Activated T-helper 1 cell treated with Interleukin-2 at 50 U/mL for 16 hours (primary cell): Measurements from ENCODE around the gene SIRPB2.

Source experiments
- DNase-seq: peaks from one replicate; pipeline ENCODE4 v3.0.0-alpha.2; 2020; ENCODE audit warnings: low read depth

Gene SIRPB2

DNA sequence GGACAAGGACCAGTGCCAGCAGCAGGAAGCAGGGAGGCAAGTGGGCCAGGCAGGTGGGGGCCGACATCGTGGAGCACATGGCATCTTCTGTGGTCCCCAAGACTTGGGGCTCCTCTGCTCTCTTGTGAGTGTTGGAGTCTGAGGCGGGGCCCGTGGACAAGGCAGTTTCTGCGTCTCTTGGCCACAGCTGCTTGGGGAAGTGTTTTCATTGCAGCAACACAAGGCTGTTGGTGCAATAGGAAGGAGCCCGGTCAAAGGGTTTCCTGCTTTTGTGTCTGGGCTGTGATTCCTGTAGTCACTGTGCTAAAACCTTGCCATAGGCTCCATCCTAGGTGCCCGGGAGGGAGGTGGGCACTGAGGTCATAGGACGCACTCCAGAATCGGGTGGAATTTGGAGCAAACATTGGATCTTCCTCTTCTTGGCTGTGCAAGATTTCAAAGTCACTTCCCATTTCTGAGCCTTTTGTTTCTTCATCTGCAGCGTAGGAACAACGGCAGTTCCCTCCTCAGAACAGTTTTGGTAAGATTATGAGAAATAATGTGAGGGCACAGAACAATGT, at the start of gene SIRPB2:
SIRPB2 (minus strand) TSS at position 140 of the 560 bp plus-strand sequence; CDS start at position 79, 61 bp downstream.
- DNase-seq, result no peak

GRCh38 chr20:1539816-1540419, 48.7 kb upstream of the SIRPB2 start:
- no peak for DNase-seq

DNA sequence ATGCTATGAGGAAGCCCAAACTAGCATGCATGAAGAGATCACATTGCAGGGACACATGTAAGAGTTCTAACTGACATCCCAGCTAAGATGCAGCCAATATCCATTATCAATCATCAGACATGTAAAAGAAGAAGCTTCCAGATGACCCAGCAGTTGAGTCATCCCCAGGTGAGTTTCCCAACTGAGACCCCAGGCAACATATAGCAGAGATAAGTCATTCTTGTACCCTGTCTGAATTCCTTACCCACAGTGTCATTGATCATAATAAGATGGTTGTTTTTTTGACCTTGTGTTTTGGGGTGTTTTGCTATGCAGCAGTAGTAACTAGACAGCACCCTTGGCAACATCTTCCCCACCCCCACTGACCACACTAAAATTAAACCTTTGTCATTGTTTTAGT, 47.4 kb upstream of the SIRPB2 start:
- no peak for DNase-seq

- no peak for DNase-seq
Observed at GRCh38 chr20:1537731-1538058, 46.5 kb upstream of the SIRPB2 start.

DNA sequence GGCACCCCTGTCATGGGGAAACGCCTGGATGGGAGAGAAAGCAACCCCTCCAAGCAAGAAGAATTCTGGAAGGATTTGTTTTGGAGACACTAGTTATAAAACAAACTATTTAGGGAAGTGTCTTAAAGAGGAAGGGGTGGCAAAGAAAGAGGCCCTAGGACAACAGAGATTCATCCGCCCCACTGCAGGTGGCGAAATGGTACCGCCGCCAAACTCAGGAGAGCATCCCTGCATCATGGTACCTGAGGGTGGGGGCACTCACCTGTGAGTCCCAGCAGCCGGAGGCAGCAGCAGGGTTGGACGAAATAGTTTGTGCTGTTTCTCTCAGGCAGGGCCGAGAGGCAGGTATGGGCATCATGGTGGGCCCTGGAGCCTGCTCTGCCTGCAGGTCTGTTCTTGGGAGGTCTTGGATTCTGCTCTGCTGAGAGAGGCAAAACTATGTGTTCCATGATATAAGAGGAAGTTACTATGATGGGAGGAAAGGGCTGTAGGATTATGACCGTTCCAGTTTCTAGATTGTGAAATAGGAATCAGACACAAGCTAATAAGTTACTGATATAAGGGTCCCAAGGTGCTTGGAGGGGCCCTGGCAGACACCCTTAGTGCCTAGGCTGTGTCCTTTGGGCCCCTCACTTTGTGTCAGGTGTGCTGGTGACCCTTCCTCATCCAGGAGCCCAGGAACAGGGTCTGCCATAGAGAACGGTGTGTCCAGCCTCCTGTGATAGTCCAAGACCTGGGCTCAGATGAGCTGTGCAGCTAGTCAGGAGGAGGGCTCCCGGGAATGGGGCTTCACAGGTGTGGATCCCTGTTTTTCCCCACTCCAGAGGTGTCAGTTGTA, 45.9 kb upstream of the SIRPB2 start:
- DNase-seq, result no peak

DNA sequence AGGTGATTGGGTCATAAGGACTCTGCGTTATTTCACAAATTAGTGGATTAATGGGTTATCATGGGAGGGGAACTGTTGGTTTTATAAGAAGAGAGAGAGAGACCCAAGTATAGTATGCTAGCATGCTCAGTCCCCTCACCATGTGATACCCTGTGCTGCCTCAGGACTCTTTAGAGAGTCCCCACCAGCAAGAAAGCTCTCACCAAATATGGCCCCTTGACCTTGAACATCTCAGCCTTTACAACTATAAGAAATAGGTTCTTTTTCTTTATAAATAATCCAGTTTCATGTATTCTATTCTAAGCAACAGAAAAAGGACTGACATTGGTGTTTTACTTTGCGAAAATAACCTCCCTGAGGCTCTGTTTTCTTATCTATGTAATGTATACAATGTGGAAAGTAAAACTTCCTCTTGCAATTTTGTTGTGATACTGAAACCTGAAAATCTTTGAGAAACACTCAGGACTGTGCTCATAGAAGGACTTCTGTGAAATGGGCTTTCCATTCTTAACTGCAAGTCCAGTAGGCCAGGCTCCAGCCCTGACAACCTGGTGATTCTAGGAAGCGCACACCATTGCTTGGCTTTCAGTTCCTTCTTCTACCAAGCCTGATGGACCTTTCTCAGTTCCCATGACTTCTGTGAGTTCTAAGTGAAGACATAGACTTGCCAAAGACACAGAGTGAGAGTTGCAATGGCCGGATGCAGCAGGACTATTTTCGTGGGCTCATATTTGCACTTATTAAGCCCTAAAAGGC, 44.4 kb upstream of the SIRPB2 start:
- DNase-seq, result no peak

- no peak for DNase-seq
Observed at GRCh38 chr20:1534526-1534925, 43.3 kb upstream of the SIRPB2 start.

DNA sequence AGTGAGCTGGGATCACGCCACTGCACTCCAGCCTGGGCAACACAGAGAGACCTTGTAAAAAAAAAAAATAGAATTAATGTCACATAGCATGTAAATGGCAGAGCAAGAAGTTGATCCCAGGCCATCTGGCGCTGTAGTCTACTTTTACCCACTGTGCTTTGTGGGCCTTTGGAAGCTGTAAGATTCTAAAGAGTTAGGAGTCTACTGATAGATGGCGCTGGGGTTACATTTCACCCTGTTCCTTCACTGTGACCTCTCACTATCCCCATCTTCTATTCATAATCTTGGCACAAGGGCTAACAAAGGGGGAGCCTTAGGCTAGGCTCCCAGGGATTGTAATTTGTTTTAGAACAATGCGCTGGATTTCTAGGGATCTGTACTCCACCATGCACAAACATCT, 41.8 kb upstream of the SIRPB2 start:
- no peak for DNase-seq

GRCh38 chr20:1528811-1529210, 37.6 kb upstream of the SIRPB2 start:
- no peak for DNase-seq

- DNase-seq, result no peak
Observed at GRCh38 chr20:1527923-1528322, 36.7 kb upstream of the SIRPB2 start.

DNA sequence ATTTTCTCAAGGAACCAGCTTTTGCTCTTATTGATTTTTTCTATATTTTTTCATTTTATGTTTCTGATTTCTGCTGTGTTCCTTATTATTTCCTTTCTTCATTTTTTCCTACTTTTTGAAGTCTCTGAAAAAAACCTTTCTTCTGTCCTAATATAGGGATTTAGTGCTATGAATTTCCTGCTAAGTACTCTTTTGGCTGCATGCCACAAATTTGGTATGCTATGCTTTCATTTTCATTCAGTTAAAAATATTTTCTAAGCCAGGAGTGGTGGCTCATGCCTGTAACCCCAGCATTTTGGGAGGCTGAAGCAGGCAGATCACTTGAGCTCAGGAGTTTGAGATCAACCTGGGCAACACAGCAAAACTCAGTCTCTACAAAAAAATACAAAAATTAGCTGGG, 35.7 kb upstream of the SIRPB2 start:
- DNase-seq, result no peak

DNA sequence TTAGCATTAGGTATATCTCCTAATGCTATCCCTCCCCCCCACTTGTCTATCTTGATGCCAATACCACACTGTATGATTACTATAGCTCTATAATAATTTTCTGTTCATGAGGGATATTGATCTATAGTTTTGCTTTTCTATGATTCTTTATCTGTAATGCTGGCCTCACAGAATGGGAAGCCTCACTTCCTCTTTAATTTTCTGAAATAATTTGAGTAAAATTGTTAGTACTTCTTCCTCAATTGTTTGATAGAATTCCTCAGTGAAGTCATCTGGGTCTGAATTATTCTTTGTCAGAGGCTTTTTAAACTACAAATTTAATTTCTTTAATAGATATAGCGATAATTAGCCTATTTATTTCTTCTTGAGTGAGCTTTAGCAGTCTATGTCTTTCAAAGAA, 35.1 kb upstream of the SIRPB2 start:
- no peak for DNase-seq

DNA sequence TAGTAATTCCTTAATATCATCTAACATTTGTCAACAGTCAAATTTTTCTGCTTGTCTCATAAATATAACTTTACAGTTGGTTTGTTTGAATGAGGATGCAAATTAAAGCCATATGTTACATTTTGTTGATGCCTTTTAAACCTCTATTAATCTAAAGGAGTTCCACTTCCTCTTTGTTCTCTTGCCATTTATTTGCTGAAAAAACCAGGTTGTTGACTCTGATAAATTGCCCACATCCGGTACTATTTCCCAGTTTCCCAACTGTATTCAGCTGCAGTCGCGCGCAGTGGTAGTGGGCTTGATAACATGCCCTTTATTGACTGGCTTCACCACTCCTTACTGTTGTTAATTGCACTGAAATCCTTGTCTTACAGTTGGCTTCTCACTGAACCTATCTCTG, 32.8 kb upstream of the SIRPB2 start:
- DNase-seq, result no peak

- no peak for DNase-seq
Observed at GRCh38 chr20:1517010-1517409, 25.8 kb upstream of the SIRPB2 start.

- no peak for DNase-seq
Observed at GRCh38 chr20:1513801-1514200, 22.6 kb upstream of the SIRPB2 start.

GRCh38 chr20:1509237-1509636, 18.0 kb upstream of the SIRPB2 start:
- DNase-seq, result no peak

DNA sequence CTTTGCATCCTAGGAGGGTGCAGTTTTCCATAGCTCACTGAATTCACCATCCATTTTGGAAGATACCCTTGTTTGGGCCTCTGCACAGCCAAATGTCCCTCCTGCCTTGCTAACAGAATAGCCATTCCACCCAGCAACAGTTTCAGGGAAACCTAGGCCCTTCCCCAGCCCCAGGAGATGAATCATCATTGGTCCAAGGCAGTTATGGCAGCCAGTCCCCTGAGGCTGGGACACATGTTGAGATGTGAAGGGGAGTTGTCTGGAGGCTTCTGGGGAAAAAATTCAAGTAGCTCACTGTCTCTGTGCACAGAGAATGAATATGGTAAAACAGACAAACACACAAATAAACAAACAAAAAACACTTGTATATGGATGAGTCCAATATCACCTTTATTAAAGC, 17.4 kb upstream of the SIRPB2 start:
- DNase-seq, result no peak

DNA sequence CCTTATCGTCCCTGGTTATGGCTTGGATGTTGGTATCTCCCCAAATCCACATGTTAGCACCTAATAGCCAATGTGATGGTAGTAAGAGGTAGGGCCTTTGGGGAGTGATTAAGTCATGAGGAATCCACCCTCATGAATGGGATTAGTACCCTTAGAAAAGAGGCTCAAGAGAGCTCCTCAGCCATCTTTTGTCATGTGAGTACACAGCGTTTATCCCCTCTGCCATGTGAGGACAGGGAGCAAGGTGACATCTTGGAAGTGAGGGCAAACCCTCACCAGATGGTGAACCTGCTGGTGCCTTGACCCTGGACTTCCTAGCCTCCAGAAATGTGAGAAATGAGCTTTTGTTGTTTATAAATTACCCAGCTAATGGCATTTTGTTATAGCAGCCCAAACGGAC, 16.1 kb upstream of the SIRPB2 start:
- no peak for DNase-seq

- no peak for DNase-seq
Observed at GRCh38 chr20:1505871-1506270, 14.7 kb upstream of the SIRPB2 start.

GRCh38 chr20:1505361-1505760, 14.1 kb upstream of the SIRPB2 start:
- no peak for DNase-seq

GRCh38 chr20:1503564-1504227, 12.5 kb upstream of the SIRPB2 start:
- DNase-seq, result peak; percentile 50

DNA sequence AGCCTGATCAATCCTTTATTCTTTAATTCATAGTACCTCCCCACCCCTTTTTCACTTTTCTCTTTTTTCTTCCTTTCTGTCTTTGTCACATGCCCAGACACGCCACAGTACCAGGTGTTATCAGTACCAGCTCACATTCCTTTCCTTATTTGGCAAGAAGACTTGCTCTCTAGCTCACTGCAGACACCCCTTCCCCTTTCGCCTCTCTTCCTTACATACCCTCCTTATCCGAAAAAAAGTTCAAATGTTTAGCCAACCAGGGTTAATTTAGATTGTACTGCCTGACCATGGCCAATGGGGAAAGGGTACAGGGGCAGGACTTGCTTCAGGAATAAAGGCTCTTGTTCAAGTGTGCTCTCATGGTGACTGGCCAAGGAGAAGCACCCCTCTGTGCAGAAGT, 9.3 kb upstream of the SIRPB2 start:
- DNase-seq, result no peak
